ENCODE results near the gene ZNF43. TPM values are rescaled to one million over a fixed set of nuclear protein-coding genes. Genes with fewer than 3 reads are reported as not detected.
"Not testable (repeated sequence)": the region's sequence is repeated elsewhere in the genome, so short reads cannot be mapped to it uniquely, and the experiment has no call there.

The ZNF43 gene
- 10 to 100 TPM; 31.7 to 38.6 TPM for total RNA-seq

DNA sequence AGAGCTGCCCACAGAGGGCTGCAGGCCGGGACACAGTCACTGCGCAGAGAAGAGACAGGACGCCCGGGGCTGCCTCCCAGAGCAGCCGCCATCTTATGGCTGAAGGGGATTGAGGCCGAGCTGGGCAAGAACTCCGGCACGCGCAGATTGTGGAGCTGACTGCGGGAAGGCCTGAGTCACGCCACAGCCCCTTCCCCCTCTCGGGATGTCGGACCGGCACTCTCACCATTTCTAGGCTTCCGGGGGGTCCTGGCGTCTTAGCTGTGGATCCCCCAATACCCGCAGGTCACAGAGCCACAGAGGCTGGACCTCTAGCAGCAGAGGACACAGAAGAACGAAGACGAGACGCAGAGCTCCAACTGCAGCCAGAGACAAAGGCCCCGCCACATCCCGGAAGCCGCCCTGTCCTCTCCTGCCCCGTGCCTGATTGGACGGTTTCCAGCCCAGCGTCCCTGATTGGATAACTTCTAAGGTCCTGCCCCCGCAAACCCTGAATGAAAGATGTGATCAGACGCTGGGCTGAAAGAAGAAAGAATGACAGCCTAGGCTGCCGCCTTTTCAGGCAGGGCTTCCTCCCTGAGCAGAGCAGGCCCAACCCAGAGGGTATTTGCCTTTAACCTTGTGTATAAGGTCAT, at the start of gene ZNF43:
ZNF43 (minus strand) TSS at position 373 of the 635 bp plus-strand sequence; CDS start at position 229, 144 bp downstream.
- Mint-ChIP-seq H3K9me3 (ENCODE audit: low read depth) (peaks cover 8% of the 10 kb centered on the region), H3K4me3 (peak within 1 kb of the TSS; percentile 99), H3K4me1 (peaks cover 35% of the 10 kb centered on the region), H3K27me3 (no peaks in the 10 kb centered on the region), H3K36me3 (ENCODE audit: low read depth) (peaks cover 67% of the 10 kb centered on the region), H3K27ac (peak within 1 kb of the TSS; percentile 100)
- ATAC-seq (peak; percentile 97), DNase-seq (peak; percentile 96)
- CTCF ChIA-PET: interaction anchor here (0.6 to 1.4 kb wide), 8 partner anchors 13 to 1838 kb away, joined by 3 to 5 read pairs (median 3); no protein-coding TSS in a partner anchor
- intact Hi-C loops (cut with DNase I, micrococcal nuclease): loop anchor here (1.0 to 10.0 kb wide), 11 partner anchors 16 to 1851 kb away; partner anchors contain the start of genes ZNF100 (in 2 of the 2), ZNF429 (in 2 of the 2), ZNF257 (in 1 of the 2) and ZNF492 (in 1 of the 2)
- POLR2A ChIA-PET: interaction anchor here (0.5 to 2.1 kb wide), 10 partner anchors 10 to 801 kb away, joined by 3 to 23 read pairs (median 3); partner anchors contain the start of genes ZNF100, ZNF257, ZNF429 and ZNF708

DNA sequence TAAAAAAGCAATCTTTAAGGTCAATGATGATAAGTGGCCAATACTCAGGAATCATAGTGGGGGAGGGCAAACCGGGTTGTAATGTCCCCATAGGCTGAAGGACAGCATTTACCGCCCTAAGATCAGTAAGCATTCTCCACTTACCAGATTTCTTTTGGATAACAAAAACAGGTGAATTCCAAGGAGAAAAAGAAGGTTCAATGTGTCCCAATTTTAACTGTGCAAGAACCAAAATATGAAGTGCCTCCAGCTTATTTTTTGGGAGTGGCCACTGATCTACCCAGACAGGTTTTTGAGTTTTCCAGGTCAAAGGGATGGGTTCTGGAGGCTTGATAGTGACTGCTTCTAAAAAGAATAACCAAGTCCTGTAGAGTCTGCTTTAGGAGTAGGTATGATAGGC, 49.5 kb upstream of the ZNF43 start:
- H3K27ac Mint-ChIP-seq; ATAC-seq; H3K9me3 Mint-ChIP-seq (ENCODE audit: low read depth); H3K4me3 Mint-ChIP-seq; H3K4me1 Mint-ChIP-seq; H3K27me3 Mint-ChIP-seq; CTCF ChIA-PET; POLR2A ChIA-PET; H3K36me3 Mint-ChIP-seq (ENCODE audit: low read depth); intact Hi-C loops (cut with DNase I, micrococcal nuclease); DNase-seq: not testable (repeated sequence)

DNA sequence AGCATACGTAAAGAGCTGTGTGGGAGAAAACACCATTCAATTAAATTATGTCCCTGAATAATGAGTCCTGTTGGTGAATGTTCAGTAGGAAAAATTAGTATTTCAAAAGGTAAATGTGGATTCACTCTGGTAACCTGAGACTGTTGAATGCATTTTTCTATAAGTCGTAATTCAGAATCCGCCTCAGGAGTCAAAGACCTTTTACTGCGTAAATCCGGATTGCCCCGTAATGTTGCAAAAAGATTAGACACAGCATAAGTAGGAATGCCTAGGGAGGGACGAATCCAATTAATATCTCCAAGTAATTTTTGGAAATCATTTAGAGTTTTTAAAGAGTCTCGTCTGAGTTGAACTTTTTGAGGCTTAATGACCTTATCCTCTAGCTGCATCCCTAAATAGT, 48.8 kb upstream of the ZNF43 start:
- DNase-seq; H3K27ac Mint-ChIP-seq; POLR2A ChIA-PET; CTCF ChIA-PET; H3K4me3 Mint-ChIP-seq; ATAC-seq; H3K36me3 Mint-ChIP-seq (ENCODE audit: low read depth); H3K27me3 Mint-ChIP-seq; H3K9me3 Mint-ChIP-seq (ENCODE audit: low read depth); H3K4me1 Mint-ChIP-seq; intact Hi-C loops (cut with DNase I, micrococcal nuclease): not testable (repeated sequence)

DNA sequence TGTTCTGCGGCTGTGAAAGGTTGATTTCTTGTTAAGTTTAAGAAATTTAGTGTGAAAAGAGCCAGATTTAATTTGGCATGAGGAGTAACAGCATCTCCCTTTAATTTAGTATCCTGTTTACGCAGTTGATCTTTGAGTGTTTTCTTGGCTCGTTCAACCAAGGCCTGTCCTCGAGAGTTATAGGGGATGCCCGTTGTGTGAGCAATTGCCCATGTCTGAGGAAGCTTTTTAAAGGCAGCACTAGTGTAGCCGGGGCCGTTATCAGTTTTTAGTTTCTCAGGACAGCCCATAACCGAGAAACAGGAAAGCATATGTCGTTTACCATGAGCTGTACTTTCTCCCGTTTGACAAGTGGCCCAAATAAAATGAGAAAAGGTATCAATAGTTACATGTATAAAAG, 47.5 kb upstream of the ZNF43 start:
- H3K9me3 Mint-ChIP-seq (ENCODE audit: low read depth): no peaks in the 10 kb centered on the region
- ChIA-PET CTCF (interaction anchor here (1.0 kb wide), 1 partner anchor 170 kb away, joined by 3 read pairs; no protein-coding TSS in a partner anchor), POLR2A (no interaction called here)
- DNase-seq: no peak
- intact Hi-C loops (cut with DNase I, micrococcal nuclease): no loop called here
- no peak for ATAC-seq
- H3K27me3 Mint-ChIP-seq: peaks cover 9% of the 10 kb centered on the region
- no peak overlapping the region for H3K4me3 Mint-ChIP-seq
- H3K36me3 Mint-ChIP-seq (ENCODE audit: low read depth): no peaks in the 10 kb centered on the region
- no peaks in the 10 kb centered on the region for H3K4me1 Mint-ChIP-seq
- H3K27ac Mint-ChIP-seq: no peak overlapping the region

DNA sequence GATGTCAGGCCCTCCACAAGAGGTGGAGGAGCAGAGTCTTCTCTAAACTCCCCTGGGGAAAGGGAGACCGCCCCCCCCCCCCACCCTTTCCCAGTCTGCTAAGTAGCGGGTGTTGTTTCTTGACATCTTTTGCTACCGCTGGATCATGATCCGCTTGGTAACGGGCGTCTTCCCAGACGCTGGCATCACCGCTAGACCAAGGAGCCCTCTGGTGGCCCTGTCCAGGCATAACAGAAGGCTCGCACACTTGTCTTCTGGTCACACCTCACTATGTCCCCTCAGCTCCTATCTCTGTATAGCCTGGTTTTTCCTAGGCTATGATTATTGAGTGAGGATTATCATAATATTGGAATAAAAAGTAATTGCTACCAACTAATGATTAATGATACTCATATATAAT, 44.8 kb upstream of the ZNF43 start:
- H3K27me3 Mint-ChIP-seq; POLR2A ChIA-PET; intact Hi-C loops (cut with DNase I, micrococcal nuclease); H3K4me3 Mint-ChIP-seq; ATAC-seq; H3K4me1 Mint-ChIP-seq; CTCF ChIA-PET; H3K27ac Mint-ChIP-seq; H3K36me3 Mint-ChIP-seq (ENCODE audit: low read depth); H3K9me3 Mint-ChIP-seq (ENCODE audit: low read depth): not testable (repeated sequence)
- DNase-seq: peak; percentile 38

DNA sequence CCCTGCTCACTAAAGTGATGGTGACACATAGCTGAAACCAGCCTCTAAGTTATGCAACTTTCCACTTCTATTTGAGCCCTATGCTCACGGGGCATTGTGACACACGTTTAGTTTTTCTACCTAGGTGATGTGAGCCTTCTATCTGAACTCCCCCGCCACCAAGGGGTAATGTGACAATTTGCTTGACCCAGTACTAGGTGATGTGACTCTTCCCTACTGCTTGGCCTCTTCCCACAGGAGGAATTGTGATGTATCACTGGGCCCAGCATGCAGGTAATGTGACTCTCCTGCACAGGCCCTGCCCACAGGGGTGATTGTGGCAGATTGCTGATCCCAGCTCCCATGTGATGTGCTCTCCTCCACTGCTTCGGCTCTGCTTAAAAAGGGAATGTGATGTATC, 42.7 kb upstream of the ZNF43 start:
- ChIA-PET CTCF (no interaction called here), POLR2A (no interaction called here)
- peaks cover 1% of the 10 kb centered on the region for H3K27me3 Mint-ChIP-seq
- ATAC-seq (peak; percentile 30), DNase-seq (no peak)
- no peak overlapping the region for H3K27ac Mint-ChIP-seq
- H3K9me3 Mint-ChIP-seq (ENCODE audit: low read depth): no peaks in the 10 kb centered on the region
- no peaks in the 10 kb centered on the region for H3K36me3 Mint-ChIP-seq (ENCODE audit: low read depth)
- H3K4me3 Mint-ChIP-seq: no peak overlapping the region
- intact Hi-C loops (cut with DNase I, micrococcal nuclease): no loop called here
- no peaks in the 10 kb centered on the region for H3K4me1 Mint-ChIP-seq

DNA sequence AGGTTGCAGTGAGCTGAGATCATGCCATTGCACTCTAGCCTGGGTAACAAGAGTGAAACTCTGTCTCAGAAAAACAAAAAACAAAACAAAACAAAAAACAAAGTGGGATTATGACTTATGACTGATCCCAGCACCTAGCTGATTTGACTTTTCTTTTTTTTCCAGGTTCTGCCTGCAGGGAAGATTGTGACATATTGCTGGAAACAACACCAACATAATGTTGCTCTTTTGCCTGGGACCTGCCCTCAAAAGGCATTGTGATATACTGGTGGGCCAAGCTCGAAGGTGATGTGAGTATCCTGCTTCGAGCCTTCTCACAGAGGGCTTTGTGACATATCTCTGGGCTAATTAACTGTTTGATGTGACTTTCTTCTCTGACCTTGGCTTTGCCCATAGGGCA, 42.0 kb upstream of the ZNF43 start:
- intact Hi-C loops (cut with DNase I, micrococcal nuclease): no loop called here
- Mint-ChIP-seq H3K4me1 (no peaks in the 10 kb centered on the region), H3K9me3 (ENCODE audit: low read depth) (no peaks in the 10 kb centered on the region), H3K27me3 (peaks cover 1% of the 10 kb centered on the region), H3K36me3 (ENCODE audit: low read depth) (no peaks in the 10 kb centered on the region), H3K4me3 (no peak overlapping the region), H3K27ac (no peak overlapping the region)
- CTCF ChIA-PET: interaction anchor here (0.6 kb wide), 1 partner anchor 143 kb away, joined by 3 read pairs; no protein-coding TSS in a partner anchor
- DNase-seq (no peak), ATAC-seq (no peak)
- POLR2A ChIA-PET: no interaction called here

DNA sequence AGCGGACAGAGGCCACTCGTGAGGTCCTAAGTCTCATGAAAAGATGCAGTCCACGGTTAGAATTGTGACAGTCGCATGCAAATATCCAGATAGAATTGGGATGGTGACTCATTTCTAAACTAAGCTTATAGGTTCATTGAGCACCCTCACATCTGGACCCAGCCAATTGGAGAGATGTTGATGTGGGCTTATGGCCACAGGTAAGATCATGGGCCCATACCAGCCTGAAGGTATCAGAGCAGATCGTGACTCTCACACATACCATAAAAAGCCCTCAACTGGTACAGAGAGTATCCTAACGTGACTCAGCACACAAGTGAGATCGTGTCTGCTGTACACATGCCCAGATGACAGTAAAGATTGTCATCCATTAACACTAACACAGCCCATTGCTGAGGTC, 40.6 kb upstream of the ZNF43 start:
- H3K36me3 Mint-ChIP-seq (ENCODE audit: low read depth); H3K4me3 Mint-ChIP-seq; H3K27ac Mint-ChIP-seq; CTCF ChIA-PET; ATAC-seq; POLR2A ChIA-PET; intact Hi-C loops (cut with DNase I, micrococcal nuclease); H3K4me1 Mint-ChIP-seq; H3K9me3 Mint-ChIP-seq (ENCODE audit: low read depth); H3K27me3 Mint-ChIP-seq; DNase-seq: not testable (repeated sequence)

DNA sequence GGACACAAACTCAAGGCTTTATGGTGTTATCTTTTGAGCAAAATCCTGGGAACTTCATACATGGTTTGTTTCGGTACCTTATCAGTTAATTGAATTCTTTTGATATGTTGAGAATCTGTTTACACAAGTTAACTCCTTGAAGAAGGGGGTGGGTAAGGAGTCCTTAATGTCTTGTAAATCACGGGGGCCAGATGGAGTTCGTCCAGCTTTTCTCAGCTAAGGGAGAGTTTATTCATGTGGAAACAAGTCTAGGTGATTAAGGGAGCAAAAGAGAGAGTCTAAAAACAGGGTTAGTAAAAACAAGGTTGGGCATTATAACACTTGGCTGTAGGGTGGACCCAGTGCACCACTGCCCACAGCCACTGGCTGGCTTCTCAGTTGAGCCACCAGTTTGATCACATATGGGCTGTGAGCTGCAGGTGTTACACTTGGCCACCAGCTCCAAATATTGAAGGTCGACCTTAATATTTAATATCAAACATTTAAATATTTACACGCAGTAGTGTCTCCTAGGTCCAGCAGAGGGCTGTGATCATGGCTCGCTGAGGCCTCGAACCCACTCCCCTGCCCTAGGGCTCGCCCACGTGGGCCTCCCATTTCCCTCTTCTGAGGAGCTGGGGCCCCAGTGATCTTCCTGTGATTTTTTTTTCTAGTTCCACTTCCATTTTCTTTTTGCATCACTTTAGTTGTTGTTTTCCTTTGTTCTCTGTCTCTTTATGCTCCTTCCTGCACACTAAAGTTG, 21.0 kb upstream of the ZNF43 start:
- POLR2A ChIA-PET: no interaction called here
- no peaks in the 10 kb centered on the region for H3K27me3 Mint-ChIP-seq
- intact Hi-C loops (cut with DNase I, micrococcal nuclease): loop anchor here in 1 of 2 experiments (10.0 kb wide), 2 partner anchors 532 to 712 kb away; partner anchors contain the start of genes ZNF431 and ZNF708
- CTCF ChIA-PET: no interaction called here
- H3K4me3 Mint-ChIP-seq: no peak overlapping the region
- H3K4me1 Mint-ChIP-seq: peaks cover 12% of the 10 kb centered on the region
- DNase-seq (no peak), ATAC-seq (no peak)
- peaks cover 3% of the 10 kb centered on the region for H3K36me3 Mint-ChIP-seq (ENCODE audit: low read depth)
- H3K27ac Mint-ChIP-seq: no peak overlapping the region
- H3K9me3 Mint-ChIP-seq (ENCODE audit: low read depth): peaks cover 3% of the 10 kb centered on the region

DNA sequence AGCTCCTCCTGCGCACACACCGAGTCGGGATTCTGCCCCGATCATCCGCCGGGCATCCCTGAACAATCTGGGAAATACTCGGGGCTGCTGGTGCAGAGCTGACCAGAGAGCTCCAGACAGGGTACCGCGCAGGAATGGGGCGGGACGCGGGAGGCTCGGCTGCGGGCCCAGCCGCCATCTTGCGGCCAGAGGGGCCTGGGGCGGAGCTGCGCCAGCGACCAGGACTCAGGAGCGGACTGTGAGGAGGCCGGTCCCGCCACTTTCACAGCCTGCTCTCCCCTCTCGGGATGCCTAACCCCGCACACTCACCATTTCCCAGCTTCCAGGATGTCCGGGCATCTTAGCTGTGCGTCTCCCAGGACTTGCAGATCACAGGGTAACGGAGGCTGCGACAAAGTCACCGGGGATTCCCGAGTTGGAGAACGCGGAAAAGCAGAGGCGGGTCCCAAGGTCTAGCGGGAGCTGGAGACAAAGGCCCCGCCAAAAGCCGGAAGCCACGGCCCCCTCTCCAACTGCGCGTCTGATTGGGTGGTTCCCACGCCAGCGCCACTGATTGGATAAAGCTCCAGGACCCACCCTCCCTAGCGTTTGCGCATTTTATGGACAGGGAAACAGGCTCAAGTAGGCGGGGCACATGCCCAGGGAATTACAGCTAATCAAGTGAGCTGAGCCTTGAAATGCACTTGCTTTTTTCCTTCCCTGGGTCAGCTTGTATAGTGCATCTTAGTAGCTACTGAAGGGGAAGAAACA, 15.8 kb upstream of the ZNF43 start:
- Mint-ChIP-seq H3K36me3 (ENCODE audit: low read depth) (peaks cover 37% of the 10 kb centered on the region), H3K27me3 (no peaks in the 10 kb centered on the region), H3K4me3 (peak overlapping the region; percentile 88), H3K9me3 (ENCODE audit: low read depth) (peaks cover 3% of the 10 kb centered on the region), H3K27ac (peak overlapping the region; percentile 88), H3K4me1 (peaks cover 30% of the 10 kb centered on the region)
- ChIA-PET POLR2A (interaction anchor here (0.6 to 2.7 kb wide), 13 partner anchors 11 to 1428 kb away, joined by 3 to 23 read pairs (median 3); partner anchors contain the start of genes ZNF100, ZNF257, ZNF43 and ZNF708), CTCF (interaction anchor here (0.9 to 1.1 kb wide), 3 partner anchors 11 to 20 kb away, joined by 3 read pairs; partner anchors contain the start of gene ZNF43)
- DNase-seq (peak; percentile 96), ATAC-seq (peak; percentile 98)
- intact Hi-C loops (cut with DNase I, micrococcal nuclease): loop anchor here (1.0 to 10.0 kb wide), 8 partner anchors 15 to 854 kb away; partner anchors contain the start of genes ZNF100 (in 2 of the 2), ZNF43 (in 2 of the 2), ZNF257 (in 1 of the 2) and ZNF431 (in 1 of the 2)
